ENCODE results near the gene EML6. TPM values are rescaled to one million over a fixed set of nuclear protein-coding genes. Genes with fewer than 3 reads are reported as not detected.

EML6 gene
- total RNA-seq, 4 donors from 2014 or later, result 0.62 to 1.5 (median 1.1) TPM

DNA sequence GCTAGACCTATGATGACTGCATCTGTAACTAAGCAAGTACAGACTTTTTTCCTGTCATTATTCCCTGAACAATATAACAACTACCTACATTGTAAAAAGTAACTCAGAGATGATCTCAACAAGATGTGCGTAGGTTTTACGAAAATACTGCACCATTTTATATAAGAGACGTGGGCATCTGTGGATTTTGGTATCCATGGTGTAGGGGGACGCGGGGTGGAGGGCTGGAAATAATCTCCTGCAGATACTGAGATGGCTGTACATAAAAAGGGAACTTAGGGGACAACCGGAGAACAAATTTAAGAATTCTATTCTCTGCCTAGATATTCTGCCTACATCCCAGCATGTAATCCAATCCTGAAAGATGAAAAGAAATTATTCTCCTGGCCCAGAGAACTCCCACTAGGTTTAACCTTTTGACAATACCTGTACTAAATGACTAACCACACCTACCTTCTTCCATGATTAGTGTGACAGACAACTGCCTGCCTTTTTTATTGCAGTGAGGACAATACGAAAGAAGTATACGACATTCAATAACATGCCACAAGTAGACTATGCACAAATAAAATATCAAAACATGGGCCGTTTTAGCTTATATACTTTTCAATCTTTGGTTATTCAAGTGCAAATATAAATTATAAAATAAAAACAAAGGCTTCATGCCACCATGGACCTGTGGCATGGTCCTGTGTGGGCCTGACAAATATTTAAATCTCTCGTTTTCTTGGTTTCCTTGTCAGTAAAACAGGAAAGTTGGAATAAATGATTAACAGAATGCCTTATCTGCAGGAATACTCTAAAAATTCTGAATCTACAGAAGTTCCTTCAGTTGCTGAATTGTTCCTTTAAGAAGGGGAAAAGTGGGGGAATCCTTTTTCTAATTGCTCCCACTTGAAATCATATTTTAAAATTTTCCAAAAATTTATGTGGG is 280.5 kb downstream of the EML6 start:
- 90 to 95% methylated on average over 8 to 10 of the region's 10 CpGs for WGBS, 2 donors (ENCODE audit: low coverage in 1 of 2)

DNA sequence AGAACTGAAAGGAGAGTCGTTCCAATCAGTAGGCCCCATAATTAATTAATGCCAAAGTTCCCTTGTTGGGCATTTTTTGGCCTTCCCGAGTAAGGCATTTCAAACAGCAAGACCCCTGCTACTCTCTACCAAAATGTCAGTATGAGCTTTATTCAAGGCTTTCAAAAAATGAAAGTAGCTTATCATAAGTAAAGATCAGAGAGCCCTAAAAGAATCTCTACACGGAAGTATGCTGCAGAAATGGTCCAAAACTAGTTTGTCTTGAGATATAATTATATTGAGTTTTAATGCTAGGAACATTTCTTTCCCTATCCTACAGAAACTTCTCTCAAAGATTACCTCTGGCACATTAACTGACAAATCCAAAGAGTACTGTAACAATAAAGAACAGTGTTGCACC is 282.8 kb downstream of the EML6 start:
- Histone ChIP-seq H3K9me3 (no peaks in the 10 kb centered on the region), H3K27me3 (no peaks in the 10 kb centered on the region), H3K4me1 (peaks cover 16 to 100% (median 17%) of the 10 kb centered on the region in 3 donors), H3K4me3 (no peak overlapping the region), H3K27ac (no peak overlapping the region), H3K36me3 (no peaks in the 10 kb centered on the region)
- TF ChIP-seq, protein P1, sequence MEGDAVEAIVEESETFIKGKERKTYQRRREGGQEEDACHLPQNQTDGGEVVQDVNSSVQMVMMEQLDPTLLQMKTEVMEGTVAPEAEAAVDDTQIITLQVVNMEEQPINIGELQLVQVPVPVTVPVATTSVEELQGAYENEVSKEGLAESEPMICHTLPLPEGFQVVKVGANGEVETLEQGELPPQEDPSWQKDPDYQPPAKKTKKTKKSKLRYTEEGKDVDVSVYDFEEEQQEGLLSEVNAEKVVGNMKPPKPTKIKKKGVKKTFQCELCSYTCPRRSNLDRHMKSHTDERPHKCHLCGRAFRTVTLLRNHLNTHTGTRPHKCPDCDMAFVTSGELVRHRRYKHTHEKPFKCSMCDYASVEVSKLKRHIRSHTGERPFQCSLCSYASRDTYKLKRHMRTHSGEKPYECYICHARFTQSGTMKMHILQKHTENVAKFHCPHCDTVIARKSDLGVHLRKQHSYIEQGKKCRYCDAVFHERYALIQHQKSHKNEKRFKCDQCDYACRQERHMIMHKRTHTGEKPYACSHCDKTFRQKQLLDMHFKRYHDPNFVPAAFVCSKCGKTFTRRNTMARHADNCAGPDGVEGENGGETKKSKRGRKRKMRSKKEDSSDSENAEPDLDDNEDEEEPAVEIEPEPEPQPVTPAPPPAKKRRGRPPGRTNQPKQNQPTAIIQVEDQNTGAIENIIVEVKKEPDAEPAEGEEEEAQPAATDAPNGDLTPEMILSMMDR (IDR thresholded peaks at IDR 0.05), result no peak
- TF ChIP-seq POLR2A (IDR thresholded peaks at IDR 0.05), result no peak
- no peak for TF ChIP-seq POLR2AphosphoS5 (IDR thresholded peaks at IDR 0.05)
- no peak for TF ChIP-seq EP300 (IDR thresholded peaks at IDR 0.05)
- WGBS, 2 donors (ENCODE audit: low coverage in 1 of 2), result 20 to 47% methylated on average over 3 of the region's 3 CpGs
- ATAC-seq, result no peak

More for the DNA sequence above, 280.5 kb downstream of the EML6 start:
- H3K27me3 ChIP-seq, result no peaks in the 10 kb centered on the region
- no peaks in the 10 kb centered on the region for H3K36me3 ChIP-seq
- H3K4me3 ChIP-seq, result no peak overlapping the region
- H3K4me1 ChIP-seq, result peaks cover 20 to 100% (median 22%) of the 10 kb centered on the region in 3 donors
- no peaks in the 10 kb centered on the region for H3K9me3 ChIP-seq
- ATAC-seq, result no peak
- H3K27ac ChIP-seq, result no peak overlapping the region
- TF ChIP-seq POLR2A (IDR thresholded peaks at IDR 0.05) (no peak), POLR2AphosphoS5 (IDR thresholded peaks at IDR 0.05) (no peak), EP300 (IDR thresholded peaks at IDR 0.05) (no peak)
- TF ChIP-seq, protein P1 (IDR thresholded peaks at IDR 0.05), result no peak

DNA sequence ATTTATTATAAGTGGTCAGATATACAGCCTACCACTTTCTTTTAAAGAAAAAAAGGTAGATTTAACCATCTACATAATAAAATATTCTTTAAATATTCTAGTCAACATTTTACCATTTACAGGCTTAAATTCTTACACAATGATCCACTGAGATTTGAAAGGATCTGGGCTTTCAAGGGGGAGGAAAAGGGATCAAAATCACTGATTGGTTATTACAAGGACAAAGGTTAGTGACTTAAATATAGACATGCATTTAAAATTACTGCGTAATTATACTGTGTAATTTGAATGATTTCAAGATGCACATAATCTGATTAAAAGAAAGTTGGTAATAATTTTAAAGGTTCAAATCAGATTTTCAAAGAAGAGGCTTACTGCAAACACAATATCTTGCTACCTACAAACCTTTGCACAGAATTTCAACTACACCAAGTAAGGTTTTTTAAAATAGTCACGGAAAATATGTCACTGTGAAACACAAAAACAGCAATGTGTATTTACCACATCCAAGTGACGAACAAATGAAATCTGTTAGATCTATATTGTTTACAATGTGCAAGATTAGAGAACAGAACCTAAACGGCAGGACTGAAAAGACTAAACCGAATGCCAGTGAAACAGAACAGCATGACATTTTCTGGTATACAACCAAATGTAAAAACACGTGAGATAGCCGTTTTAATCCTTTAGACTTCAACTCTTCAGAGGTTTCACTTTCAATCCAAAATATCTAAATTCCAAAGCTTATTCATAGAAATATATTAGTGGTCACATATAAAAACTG is 286.0 kb downstream of the EML6 start:
- Histone ChIP-seq H3K4me1 (peaks cover 27 to 100% (median 27%) of the 10 kb centered on the region in 3 donors), H3K36me3 (no peaks in the 10 kb centered on the region), H3K27ac (peak overlapping the region in 3 of 4 donors; percentile 28 to 51 (median 49)), H3K9me3 (no peaks in the 10 kb centered on the region), H3K4me3 (peak overlapping the region; percentile 33 to 47), H3K27me3 (no peaks in the 10 kb centered on the region)
- TF ChIP-seq, protein P1 (IDR thresholded peaks at IDR 0.05), result no peak
- TF ChIP-seq POLR2AphosphoS5 (IDR thresholded peaks at IDR 0.05), result no peak
- no peak for TF ChIP-seq POLR2A (IDR thresholded peaks at IDR 0.05)
- no peak for TF ChIP-seq EP300 (IDR thresholded peaks at IDR 0.05)
- ATAC-seq, result no peak
- WGBS, 2 donors (ENCODE audit: low coverage in 1 of 2), result 13 to 14% methylated on average over 7 of the region's 7 CpGs

DNA sequence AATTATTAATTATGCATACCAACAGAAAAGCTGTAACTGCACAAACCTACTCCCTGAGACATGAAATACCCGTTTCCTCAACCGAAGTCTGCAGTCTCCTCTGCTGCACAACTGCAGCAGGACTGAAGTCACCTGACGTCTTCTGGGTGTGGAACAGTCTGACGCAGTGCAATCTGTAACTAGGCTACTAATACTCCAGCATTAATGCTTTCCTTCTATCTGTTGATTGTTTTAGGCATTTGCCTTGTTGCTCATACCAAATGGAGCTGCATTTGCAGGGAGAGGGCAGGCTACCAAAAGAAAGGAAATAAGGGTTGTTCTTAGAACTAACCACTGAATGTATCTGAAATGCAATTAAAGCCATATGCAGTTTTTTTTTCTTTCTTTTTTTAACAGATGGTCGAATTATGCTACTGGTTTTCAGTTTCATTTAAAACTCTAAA is 286.7 kb downstream of the EML6 start:
- ATAC-seq, result peak; percentile 85
- WGBS, 2 donors (ENCODE audit: low coverage in 1 of 2), result 1 to 2% methylated on average over 5 of the region's 5 CpGs
- Histone ChIP-seq H3K9me3 (no peaks in the 10 kb centered on the region), H3K36me3 (no peaks in the 10 kb centered on the region), H3K27me3 (no peaks in the 10 kb centered on the region), H3K4me3 (peak overlapping the region; percentile 33 to 47), H3K27ac (peak overlapping the region in 3 of 4 donors; percentile 28 to 51 (median 49)), H3K4me1 (peaks cover 27 to 99% (median 31%) of the 10 kb centered on the region in 3 donors)
- TF ChIP-seq, protein P1 (IDR thresholded peaks at IDR 0.05), result no peak
- TF ChIP-seq EP300 (IDR thresholded peaks at IDR 0.05), result no peak
- no peak for TF ChIP-seq POLR2AphosphoS5 (IDR thresholded peaks at IDR 0.05)
- no peak for TF ChIP-seq POLR2A (IDR thresholded peaks at IDR 0.05)

Measured in gastroesophageal sphincter (tissue), 4 donors.